ENCODE results near the gene SLC49A3. TPM values are rescaled to one million over a fixed set of nuclear protein-coding genes. Genes with fewer than 3 reads are reported as not detected.

Gene SLC49A3
- total RNA-seq, 1 experiment from 2014 or later, result 0.47 TPM

DNA sequence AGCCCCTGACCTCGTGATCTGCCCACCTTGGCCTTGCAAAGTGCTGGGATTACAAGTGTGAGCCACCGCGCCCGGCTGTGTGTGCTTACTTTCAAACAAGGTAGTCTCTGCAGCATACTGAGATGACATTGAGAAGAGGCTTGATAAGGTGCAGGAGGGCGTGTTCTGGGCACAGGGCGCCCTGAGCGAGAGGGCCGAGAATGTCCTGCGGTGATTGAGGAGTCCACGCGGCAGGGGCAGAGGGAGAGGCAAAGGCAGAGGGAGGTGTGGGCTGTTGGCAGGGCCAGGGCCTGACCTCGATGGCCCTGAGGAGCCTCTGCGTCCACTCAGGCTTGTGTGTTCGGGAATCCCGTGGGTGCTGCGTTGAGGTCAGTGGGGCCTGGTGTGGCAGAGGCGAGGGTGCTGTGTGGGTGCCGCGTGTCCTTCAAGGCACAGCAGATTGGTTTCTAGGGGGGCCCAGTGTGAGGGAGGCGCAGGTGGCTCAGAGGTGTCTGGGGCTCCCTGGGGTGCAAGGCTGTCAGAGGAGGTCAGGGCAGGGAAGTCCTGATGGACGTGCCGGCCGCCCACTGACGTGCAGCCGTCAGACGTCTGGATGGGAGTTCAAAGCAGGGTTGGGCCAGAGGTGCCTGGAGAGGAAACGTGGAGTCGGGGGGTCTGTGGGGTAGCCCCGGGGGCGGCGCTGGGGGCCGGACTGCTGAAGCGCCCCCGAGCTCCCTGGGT lies 28.8 kb upstream of the SLC49A3 start:
- ChIA-PET CTCF (no interaction called here), POLR2A (ENCODE audit: low non-redundant PET) (no interaction called here)
- Histone ChIP-seq H3K9me3 (ENCODE audit: low read depth, low read length, poor library complexity, severe bottlenecking) (no peaks in the 10 kb centered on the region), H3K36me3 (ENCODE audit: insufficient read depth, low read length, poor library complexity, severe bottlenecking) (peaks cover 1% of the 10 kb centered on the region), H3K4me1 (ENCODE audit: insufficient read depth, low read length, poor library complexity, severe bottlenecking) (peaks cover 12% of the 10 kb centered on the region), H3K27ac (ENCODE audit: low read depth, low read length, poor library complexity, severe bottlenecking) (no peak overlapping the region), H3K27me3 (replicated peaks; ENCODE audit: insufficient read depth, low read depth, low read length, poor library complexity) (no peaks in the 10 kb centered on the region), H3K4me3 (ENCODE audit: low read depth, low read length, poor library complexity, severe bottlenecking) (no peak overlapping the region)
- TF ChIP-seq EZH2 (IDR thresholded peaks at IDR 0.05; ENCODE audit: borderline replicate concordance, low read depth, low read length, poor library complexity, severe bottlenecking), result no peak
- TF ChIP-seq, protein P1, sequence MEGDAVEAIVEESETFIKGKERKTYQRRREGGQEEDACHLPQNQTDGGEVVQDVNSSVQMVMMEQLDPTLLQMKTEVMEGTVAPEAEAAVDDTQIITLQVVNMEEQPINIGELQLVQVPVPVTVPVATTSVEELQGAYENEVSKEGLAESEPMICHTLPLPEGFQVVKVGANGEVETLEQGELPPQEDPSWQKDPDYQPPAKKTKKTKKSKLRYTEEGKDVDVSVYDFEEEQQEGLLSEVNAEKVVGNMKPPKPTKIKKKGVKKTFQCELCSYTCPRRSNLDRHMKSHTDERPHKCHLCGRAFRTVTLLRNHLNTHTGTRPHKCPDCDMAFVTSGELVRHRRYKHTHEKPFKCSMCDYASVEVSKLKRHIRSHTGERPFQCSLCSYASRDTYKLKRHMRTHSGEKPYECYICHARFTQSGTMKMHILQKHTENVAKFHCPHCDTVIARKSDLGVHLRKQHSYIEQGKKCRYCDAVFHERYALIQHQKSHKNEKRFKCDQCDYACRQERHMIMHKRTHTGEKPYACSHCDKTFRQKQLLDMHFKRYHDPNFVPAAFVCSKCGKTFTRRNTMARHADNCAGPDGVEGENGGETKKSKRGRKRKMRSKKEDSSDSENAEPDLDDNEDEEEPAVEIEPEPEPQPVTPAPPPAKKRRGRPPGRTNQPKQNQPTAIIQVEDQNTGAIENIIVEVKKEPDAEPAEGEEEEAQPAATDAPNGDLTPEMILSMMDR (conservative IDR thresholded peaks at IDR 0.05; ENCODE audit: low read depth, low read length), result no peak
- no TSS peak for BruUV-seq (replicated peaks)
- intact Hi-C loops (cut with micrococcal nuclease; ENCODE audit: unreplicated experiment), result no loop called here
- DNase-seq (ENCODE audit: low spot score), result no peak

DNA sequence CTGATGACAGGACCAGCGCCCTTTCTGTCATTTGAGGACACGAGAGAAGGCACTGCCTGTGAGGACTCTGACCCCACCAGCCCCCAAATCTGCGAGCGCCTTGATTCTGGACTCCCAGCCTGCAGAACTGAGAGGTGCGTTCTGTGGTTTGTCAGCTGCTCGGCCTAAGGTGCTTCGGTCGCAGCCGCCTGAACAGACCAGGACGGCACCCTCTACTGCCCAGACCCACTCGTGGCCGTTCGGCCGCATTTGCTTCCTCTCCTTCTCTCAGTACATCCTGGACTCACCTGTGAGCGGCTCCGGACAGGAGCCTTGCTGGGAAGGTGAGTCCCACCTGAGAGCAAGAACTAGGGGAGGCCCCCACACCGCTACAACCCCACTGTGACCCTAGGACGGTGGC lies 25.1 kb upstream of the SLC49A3 start:
- intact Hi-C loops (cut with micrococcal nuclease; ENCODE audit: unreplicated experiment), result no loop called here
- Histone ChIP-seq H3K9me3 (ENCODE audit: low read depth, low read length, poor library complexity, severe bottlenecking) (no peaks in the 10 kb centered on the region), H3K27ac (ENCODE audit: low read depth, low read length, poor library complexity, severe bottlenecking) (no peak overlapping the region), H3K36me3 (ENCODE audit: insufficient read depth, low read length, poor library complexity, severe bottlenecking) (peaks cover 2% of the 10 kb centered on the region), H3K27me3 (replicated peaks; ENCODE audit: insufficient read depth, low read depth, low read length, poor library complexity) (no peaks in the 10 kb centered on the region), H3K4me3 (ENCODE audit: low read depth, low read length, poor library complexity, severe bottlenecking) (no peak overlapping the region), H3K4me1 (ENCODE audit: insufficient read depth, low read length, poor library complexity, severe bottlenecking) (no peaks in the 10 kb centered on the region)
- CTCF ChIA-PET, result no interaction called here
- TF ChIP-seq, protein P1 (conservative IDR thresholded peaks at IDR 0.05; ENCODE audit: low read depth, low read length), result no peak
- DNase-seq (ENCODE audit: low spot score), result no peak
- POLR2A ChIA-PET (ENCODE audit: low non-redundant PET), result no interaction called here
- no TSS peak for BruUV-seq (replicated peaks)

DNA sequence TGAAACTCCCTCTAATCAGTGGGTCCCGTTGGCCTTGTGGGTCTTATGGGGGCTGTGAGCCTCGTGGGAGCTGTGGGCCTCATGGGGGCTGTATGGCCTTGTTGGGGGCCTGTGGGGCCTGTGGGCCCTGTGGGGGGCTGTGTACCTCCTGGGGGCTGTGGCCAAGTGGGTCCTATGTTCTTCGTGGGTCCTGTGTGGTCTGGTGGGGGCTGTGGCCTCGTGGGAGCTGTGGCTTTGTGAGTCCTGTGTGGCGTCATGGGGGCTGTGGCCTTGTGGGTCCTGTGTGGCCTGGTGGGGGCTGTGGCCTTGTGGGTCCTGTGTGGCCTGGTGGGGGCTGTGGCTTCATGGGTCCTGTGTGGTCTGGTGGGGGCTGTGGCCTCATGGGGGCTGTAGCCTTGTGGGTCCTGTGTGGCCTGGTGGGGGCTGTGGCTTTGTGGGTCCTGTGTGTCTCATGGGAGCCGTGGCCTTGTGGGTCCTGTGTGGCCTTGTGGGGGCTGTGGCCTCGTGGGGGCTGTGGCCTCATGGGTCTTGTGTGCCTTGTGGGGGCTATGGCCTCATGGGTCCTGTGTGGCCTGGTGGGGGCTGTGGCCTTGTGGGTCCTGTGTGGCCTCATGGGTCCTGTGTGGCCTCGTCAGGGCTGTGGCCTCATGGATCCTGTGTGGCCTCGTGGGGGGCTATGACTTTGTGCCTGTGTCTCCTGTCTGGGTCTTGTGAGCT lies 24.1 kb upstream of the SLC49A3 start:
- no peaks in the 10 kb centered on the region for H3K27me3 ChIP-seq (replicated peaks; ENCODE audit: insufficient read depth, low read depth, low read length, poor library complexity)
- no peaks in the 10 kb centered on the region for H3K9me3 ChIP-seq (ENCODE audit: low read depth, low read length, poor library complexity, severe bottlenecking)
- TF ChIP-seq EZH2 (IDR thresholded peaks at IDR 0.05; ENCODE audit: borderline replicate concordance, low read depth, low read length, poor library complexity, severe bottlenecking), result no peak
- H3K4me3 ChIP-seq (ENCODE audit: low read depth, low read length, poor library complexity, severe bottlenecking), result no peak overlapping the region
- ChIA-PET CTCF (no interaction called here), POLR2A (ENCODE audit: low non-redundant PET) (no interaction called here)
- no peak for DNase-seq (ENCODE audit: low spot score)
- H3K27ac ChIP-seq (ENCODE audit: low read depth, low read length, poor library complexity, severe bottlenecking), result no peak overlapping the region
- intact Hi-C loops (cut with micrococcal nuclease; ENCODE audit: unreplicated experiment), result no loop called here
- no peaks in the 10 kb centered on the region for H3K4me1 ChIP-seq (ENCODE audit: insufficient read depth, low read length, poor library complexity, severe bottlenecking)
- BruUV-seq (replicated peaks), result no TSS peak
- peaks cover 10% of the 10 kb centered on the region for H3K36me3 ChIP-seq (ENCODE audit: insufficient read depth, low read length, poor library complexity, severe bottlenecking)

Data from A673 (cell line).